GM12891 (cell line): ENCODE measurements around the gene APOA4.

Experiments used
- POLR2A ChIP-seq: IDR thresholded peaks from 2 replicates; pipeline ENCODE4 v1.6.1; 2011; ENCODE audit warnings: low read depth, low read length, control low read depth
- POLR2AphosphoS5 ChIP-seq: IDR thresholded peaks from 2 replicates; pipeline ENCODE4 v1.6.1; 2011; ENCODE audit warnings: low read depth, low read length, control low read depth
- POU2F2 ChIP-seq: IDR thresholded peaks from 2 replicates; pipeline ENCODE4 v1.6.1; 2011; ENCODE audit warnings: low read depth, mild to moderate bottlenecking, control low read depth, low read length, moderate library complexity
- SPI1 ChIP-seq: IDR thresholded peaks from 2 replicates; pipeline ENCODE4 v1.6.1; 2011; ENCODE audit warnings: low read depth, low read length, control low read depth
- TAF1 ChIP-seq: IDR thresholded peaks from 2 replicates; pipeline ENCODE4 v1.6.1; 2011; ENCODE audit warnings: low read depth, low read length, control low read depth

DNA sequence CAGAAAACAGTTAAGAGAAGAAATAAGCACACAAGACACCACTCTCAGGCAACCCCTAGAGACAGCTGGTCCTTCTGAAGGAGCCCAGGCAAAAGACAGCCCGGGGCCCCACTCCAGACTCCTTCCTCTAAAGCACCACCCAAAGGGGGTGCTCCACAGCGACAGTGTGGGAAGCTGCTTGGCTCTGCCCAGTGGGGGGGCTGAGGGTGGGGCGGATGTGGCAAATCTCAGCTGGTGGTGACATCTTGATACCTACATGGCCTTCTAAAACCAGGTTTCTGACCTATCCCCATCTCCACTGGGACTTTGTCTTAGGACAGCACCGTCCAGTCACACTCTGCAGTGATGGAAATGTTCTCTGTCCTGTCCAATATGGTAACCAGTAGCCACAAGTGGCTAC lies 24.5 kb upstream of the APOA4 start:
- TF ChIP-seq POLR2A (no peak), SPI1 (no peak), POLR2AphosphoS5 (no peak), TAF1 (no peak), POU2F2 (no peak)
